ENCODE measurements around the gene PDE6D. TPM values are rescaled to one million over a fixed set of nuclear protein-coding genes. Genes with fewer than 3 reads are reported as not detected.
A peak's percentile ranks its signal among the peaks of the same experiment; 100 is the strongest.

Gene PDE6D
- total RNA-seq (2022) (25.8 and 30.6 TPM in 2 replicates), Bru-seq, nascent RNA (percentile 60 among the genes with signal in this experiment), BruChase-seq, experiment 1, labeled RNA remaining after a 6-hour chase (percentile 70 among the genes with signal in this experiment), BruChase-seq, experiment 2, labeled RNA remaining after a 2-hour chase (percentile 78 among the genes with signal in this experiment)
- long read RNA-seq, transcript PDE6D-201 (5 exons, 1,175 nt), result major isoform, 50 of 55 reads
- long read RNA-seq, partial matches to known transcripts, result 1 of 55 reads
- long read RNA-seq, other reads (novel, unspliced or antisense), result 3 of 55 reads

DNA sequence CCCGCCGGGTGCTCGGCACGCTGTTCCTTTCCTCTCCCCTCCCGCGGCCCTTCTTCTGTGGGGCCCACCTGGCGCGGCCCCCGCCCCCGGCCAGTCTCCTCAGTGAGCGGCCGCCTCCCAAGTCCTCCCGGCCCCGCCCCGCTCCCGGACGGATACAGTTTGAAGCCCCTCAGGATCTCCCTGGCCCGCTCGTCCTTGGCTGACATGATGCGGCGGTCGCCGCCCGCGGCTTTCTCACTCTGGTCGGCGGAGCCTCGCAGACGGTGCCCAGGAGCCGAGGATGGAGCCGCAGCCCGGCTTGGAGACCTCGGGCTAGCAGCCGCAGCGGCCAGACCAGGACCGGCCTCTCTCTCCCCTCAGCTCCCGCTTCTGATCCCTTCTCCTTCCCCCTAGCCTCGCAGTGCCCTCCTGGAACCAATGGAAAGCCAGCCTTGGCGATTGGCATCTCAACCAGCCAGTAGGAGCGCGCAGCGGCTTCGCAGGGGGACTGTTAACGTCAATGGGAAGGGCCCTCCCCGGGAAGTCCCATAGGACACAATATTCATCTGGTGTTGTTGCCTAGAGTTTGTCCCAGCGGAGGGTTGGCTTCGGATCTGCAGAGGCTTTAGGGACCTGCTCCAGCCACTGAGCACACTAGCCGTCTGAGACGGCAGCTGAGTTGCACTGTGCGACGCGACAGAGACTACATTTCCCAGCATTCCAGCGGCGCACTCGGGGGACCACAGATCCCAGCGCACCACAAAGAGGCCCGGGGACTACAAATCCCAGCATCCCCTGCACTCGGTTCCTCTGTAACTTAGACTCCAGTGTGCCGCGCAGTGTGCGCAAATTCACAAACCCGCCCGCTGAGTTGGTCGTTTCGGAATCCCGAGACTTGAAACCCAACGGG, at the start of gene PDE6D:
PDE6D (minus strand) TSS at position 374 of the 889 bp plus-strand sequence; CDS start at position 206, 168 bp downstream.
- CTCF ChIA-PET, result interaction anchor here (0.6 to 1.2 kb wide), 2 partner anchors 12 to 14 kb away, joined by 3 to 4 read pairs; no protein-coding TSS in a partner anchor
- peak; percentile 98 for DNase-seq
- peak within 1 kb of the TSS; percentile 94 for H3K4me3 Mint-ChIP-seq (ENCODE audit: low read depth, unreplicated experiment)
- no peaks in the 10 kb centered on the region for H3K27me3 Mint-ChIP-seq (ENCODE audit: unreplicated experiment)
- no peaks in the 10 kb centered on the region for H3K9me3 Mint-ChIP-seq (ENCODE audit: low read depth, unreplicated experiment)
- BruUV-seq (replicated peaks), result no TSS peak
- peaks cover 31% of the 10 kb centered on the region for H3K4me1 Mint-ChIP-seq (ENCODE audit: low read depth, unreplicated experiment)
- peak within 1 kb of the TSS; percentile 86 for H3K27ac Mint-ChIP-seq (ENCODE audit: unreplicated experiment)
- intact Hi-C loops (cut with micrococcal nuclease; ENCODE audit: unreplicated experiment), result no loop called here
- no peak for TF ChIP-seq CTCF (IDR thresholded peaks at IDR 0.05; ENCODE audit: unreplicated experiment)
- H3K36me3 Mint-ChIP-seq (ENCODE audit: insufficient read depth, unreplicated experiment), result peaks cover 40% of the 10 kb centered on the region

DNA sequence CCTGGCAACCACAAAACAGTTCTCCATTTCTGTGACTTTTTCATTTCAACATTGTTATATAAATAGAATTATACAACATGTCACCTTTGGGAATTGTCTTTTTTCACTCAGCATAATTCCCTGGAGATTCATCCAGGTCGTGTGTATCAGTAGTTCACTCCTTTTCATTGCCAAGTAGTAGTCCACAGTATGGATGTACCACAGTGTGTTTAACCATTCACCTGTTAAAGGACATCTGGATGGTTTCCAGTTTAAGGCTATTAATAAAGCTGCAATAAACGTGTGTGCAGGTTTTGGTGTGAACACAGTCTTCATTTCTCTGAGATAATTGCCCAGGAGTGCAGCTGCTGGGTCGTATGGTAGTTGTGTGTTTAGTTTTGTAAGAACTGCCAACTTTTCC, 40.8 kb upstream of the PDE6D start:
- Mint-ChIP-seq H3K9me3 (ENCODE audit: low read depth, unreplicated experiment) (no peaks in the 10 kb centered on the region), H3K27me3 (ENCODE audit: unreplicated experiment) (peaks cover 26% of the 10 kb centered on the region), H3K36me3 (ENCODE audit: insufficient read depth, unreplicated experiment) (no peaks in the 10 kb centered on the region), H3K27ac (ENCODE audit: unreplicated experiment) (no peak overlapping the region), H3K4me1 (ENCODE audit: low read depth, unreplicated experiment) (no peaks in the 10 kb centered on the region), H3K4me3 (ENCODE audit: low read depth, unreplicated experiment) (no peak overlapping the region)
- intact Hi-C loops (cut with micrococcal nuclease; ENCODE audit: unreplicated experiment), result no loop called here
- CTCF ChIA-PET, result no interaction called here
- no TSS peak for BruUV-seq (replicated peaks)
- no peak for DNase-seq
- TF ChIP-seq CTCF (IDR thresholded peaks at IDR 0.05; ENCODE audit: unreplicated experiment), result no peak

DNA sequence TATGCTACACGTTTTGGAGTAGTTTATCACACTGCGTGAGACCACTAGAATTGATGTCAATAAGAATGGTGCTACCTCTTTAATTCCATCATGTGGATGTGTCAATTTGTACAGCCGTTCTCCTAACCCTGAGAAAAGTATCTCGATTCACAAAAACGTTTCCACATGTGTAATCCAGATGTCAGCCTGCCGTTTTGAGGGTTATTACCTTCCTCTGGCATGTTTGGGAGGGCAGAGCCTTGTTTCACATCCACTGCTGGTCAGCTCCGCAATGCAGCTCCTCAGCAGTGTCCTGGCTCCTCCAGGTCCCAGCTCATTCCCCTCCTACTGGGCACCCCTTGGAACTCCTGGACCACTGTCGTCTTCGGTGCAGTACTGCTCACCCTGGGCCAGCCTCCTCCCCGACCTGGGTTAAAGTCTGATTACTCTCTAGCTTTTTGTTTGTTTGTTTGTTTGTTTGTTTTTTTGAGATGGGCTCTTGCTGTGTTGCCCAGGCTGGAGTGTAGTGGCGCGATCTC, 39.8 kb upstream of the PDE6D start:
- Mint-ChIP-seq H3K9me3 (ENCODE audit: low read depth, unreplicated experiment) (no peaks in the 10 kb centered on the region), H3K36me3 (ENCODE audit: insufficient read depth, unreplicated experiment) (no peaks in the 10 kb centered on the region), H3K27me3 (ENCODE audit: unreplicated experiment) (peaks cover 26% of the 10 kb centered on the region), H3K4me3 (ENCODE audit: low read depth, unreplicated experiment) (no peak overlapping the region), H3K4me1 (ENCODE audit: low read depth, unreplicated experiment) (no peaks in the 10 kb centered on the region), H3K27ac (ENCODE audit: unreplicated experiment) (no peak overlapping the region)
- intact Hi-C loops (cut with micrococcal nuclease; ENCODE audit: unreplicated experiment), result no loop called here
- no peak for DNase-seq
- CTCF ChIA-PET, result no interaction called here
- no TSS peak for BruUV-seq (replicated peaks)
- no peak for TF ChIP-seq CTCF (IDR thresholded peaks at IDR 0.05; ENCODE audit: unreplicated experiment)

DNA sequence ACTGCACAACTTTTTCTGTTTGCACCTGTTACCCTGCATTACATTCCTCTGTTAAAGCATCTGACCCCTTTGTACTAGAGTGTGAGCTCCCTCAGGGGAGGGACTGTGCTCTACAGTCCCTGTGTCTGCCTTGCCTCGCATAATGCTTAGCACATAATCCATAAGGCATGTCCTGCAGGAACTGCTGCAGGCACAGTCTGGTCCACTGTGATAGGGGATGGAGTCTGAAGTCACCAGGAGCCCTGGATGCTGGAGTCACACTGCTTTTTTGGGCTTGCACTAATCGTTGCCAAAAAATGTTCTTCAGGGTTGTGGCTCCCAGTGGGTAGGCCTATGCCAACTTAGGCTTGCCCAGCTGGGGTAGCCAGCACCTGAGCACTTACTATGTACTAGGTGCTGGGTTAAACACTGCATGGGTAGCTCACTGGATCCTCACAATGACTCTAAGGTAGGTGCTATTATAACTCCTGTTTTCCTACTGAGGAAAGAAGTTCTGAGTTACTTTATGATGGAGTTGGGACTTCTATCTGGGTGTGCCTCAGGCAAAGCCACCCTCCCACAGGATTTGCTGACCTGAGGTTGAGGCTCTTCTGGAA, 38.5 kb upstream of the PDE6D start:
- no TSS peak for BruUV-seq (replicated peaks)
- CTCF ChIA-PET, result no interaction called here
- peaks cover 26% of the 10 kb centered on the region for H3K27me3 Mint-ChIP-seq (ENCODE audit: unreplicated experiment)
- H3K4me1 Mint-ChIP-seq (ENCODE audit: low read depth, unreplicated experiment), result no peaks in the 10 kb centered on the region
- intact Hi-C loops (cut with micrococcal nuclease; ENCODE audit: unreplicated experiment), result no loop called here
- no peak for DNase-seq
- H3K9me3 Mint-ChIP-seq (ENCODE audit: low read depth, unreplicated experiment), result no peaks in the 10 kb centered on the region
- H3K4me3 Mint-ChIP-seq (ENCODE audit: low read depth, unreplicated experiment), result no peak overlapping the region
- peaks cover 5% of the 10 kb centered on the region for H3K36me3 Mint-ChIP-seq (ENCODE audit: insufficient read depth, unreplicated experiment)
- H3K27ac Mint-ChIP-seq (ENCODE audit: unreplicated experiment), result no peak overlapping the region
- TF ChIP-seq CTCF (IDR thresholded peaks at IDR 0.05; ENCODE audit: unreplicated experiment), result no peak

Data from Calu3 (cell line).